Measurements from ENCODE around the gene ARRDC3. TPM values are rescaled to one million over a fixed set of nuclear protein-coding genes. Genes with fewer than 3 reads are reported as not detected.

ARRDC3 gene
- total and polyA plus RNA-seq, 9 of the 15 experiments (the other 6 are each of a cell fraction or from before 2014, with no cell fraction given): 15.3 to 58.1 (median 39.4) TPM

DNA sequence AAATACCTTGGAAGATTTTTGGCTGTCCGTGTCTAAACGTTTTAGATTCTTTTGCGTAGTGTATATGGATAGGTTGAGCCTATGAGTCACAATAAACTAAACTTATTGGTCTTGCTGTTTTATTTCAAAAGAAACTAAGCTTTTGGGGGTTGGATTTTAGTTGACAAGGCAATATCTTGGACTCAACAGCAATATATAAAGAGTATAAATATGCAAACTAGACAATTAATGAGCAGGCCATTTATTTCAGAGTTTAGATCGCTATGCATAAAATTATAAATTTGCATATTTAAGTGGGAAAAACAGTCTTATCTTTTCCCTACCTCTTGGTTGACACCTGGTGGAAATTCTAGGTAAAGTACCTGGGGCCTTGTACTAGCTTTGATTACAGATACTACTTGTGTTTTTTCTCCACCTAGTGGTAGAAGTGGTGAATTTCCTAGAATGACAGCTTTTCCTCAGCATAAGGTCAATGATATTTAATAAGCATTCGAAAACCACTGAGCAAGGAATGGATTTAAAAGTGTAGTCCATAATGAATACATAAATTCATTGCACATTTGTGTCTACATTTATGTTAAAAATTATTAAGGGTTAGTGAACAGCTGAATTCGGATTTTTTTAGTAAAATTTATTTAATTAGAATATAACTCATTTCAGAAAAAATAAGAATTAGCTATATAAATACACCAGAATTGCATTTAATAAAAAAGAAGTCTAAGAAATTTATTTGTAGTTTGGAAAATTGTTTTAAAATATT, 1.7 kb upstream of the ARRDC3 start:
- WGBS (ENCODE audit: insufficient coverage, low coverage, missing lambda C conversion rate): 0% methylated on average over 6 of the region's 6 CpGs
- Histone ChIP-seq H3K9me3 (replicated peaks; ENCODE audit: control insufficient read depth, insufficient read depth, low read depth, low read length) (no peaks in the 10 kb centered on the region; the same call in 1 of the 2 replicates), H2AFZ (ENCODE audit: low read depth, low read length) (peak overlapping the region; percentile 75), H3K9ac (ENCODE audit: insufficient read depth in 1 of 2, low read depth in 2 of 2, low read length in 2 of 2) (peak overlapping the region in 1 of 2 experiments; percentile 98; a peak in 2 of 4 replicates), H3K9me1 (ENCODE audit: control insufficient read depth, insufficient read depth, low read length) (no peaks in the 10 kb centered on the region), H3K4me2 (ENCODE audit: insufficient read depth, low read length) (peak overlapping the region; percentile 85), H3K27me3 (ENCODE audit: control insufficient read depth in 2 of 2, insufficient read depth in 2 of 2, low read length in 2 of 2) (no peaks in the 10 kb centered on the region), H3K36me3 (ENCODE audit: control insufficient read depth, insufficient read depth, low read length) (peaks cover 5% of the 10 kb centered on the region; the same call in 2 of the 3 replicates), H3K4me3 (peak overlapping the region; percentile 60), H3K27ac (ENCODE audit: extremely low read depth, low read depth, low read length) (peak overlapping the region; percentile 96; the same call in 2 of the 3 replicates), H3K79me2 (ENCODE audit: control insufficient read depth, insufficient read depth, low read length) (peaks cover 44% of the 10 kb centered on the region), H3K4me1 (replicated peaks in 1 of 2; ENCODE audit: control insufficient read depth in 2 of 2, insufficient read depth in 2 of 2, low read length in 2 of 2) (no peaks in the 10 kb centered on the region), H4K20me1 (replicated peaks; ENCODE audit: control insufficient read depth, insufficient read depth, low read length) (0 out of 2 replicates have a peak, but pooled peaks cover 3% of the 10 kb centered on the region)
- ChIA-PET POLR2A (interaction anchor here (0.6 to 4.5 kb wide), 13 partner anchors 14 to 582 kb away, joined by 3 to 47 read pairs (median 3); no protein-coding TSS in a partner anchor), CTCF (ENCODE audit: low intra/inter-chr PET ratio) (interaction anchor here (0.6 to 5.1 kb wide), 16 partner anchors 35 to 1967 kb away, joined by 3 to 104 read pairs (median 5); no protein-coding TSS in a partner anchor)
- in situ Hi-C loops (cut with MboI): loop anchor here (5.0 to 10.0 kb wide), 3 partner anchors 168 to 520 kb away; no protein-coding TSS in a partner anchor
- intact Hi-C loops (cut with micrococcal nuclease): loop anchor here (1.0 to 2.0 kb wide), 5 partner anchors 159 to 519 kb away; no protein-coding TSS in a partner anchor
- FAIRE-seq (peak; percentile 74), DNase-seq (ENCODE audit: extremely low read depth in 1 of 4, low spot score in 3 of 4) (peak; percentile 74 to 92 (median 81)), ATAC-seq (peak; percentile 1; the same call in 2 of the 3 replicates)
- BruUV-seq (replicated peaks): no TSS peak
- TF ChIP-seq HMG20A (CRISPR knock-in tag; conservative IDR thresholded peaks at IDR 0.05): no peak
- TF ChIP-seq JUNB (CRISPR knock-in tag; conservative IDR thresholded peaks at IDR 0.05): no peak
- no peak for TF ChIP-seq ZNF436 (CRISPR knock-in tag; IDR thresholded peaks at IDR 0.05)
- no peak for TF ChIP-seq ZC3H11A (IDR thresholded peaks at IDR 0.05; ENCODE audit: low read depth, low read length)
- no peak for TF ChIP-seq GTF2A2 (tag; IDR thresholded peaks at IDR 0.05)
- TF ChIP-seq XRCC3 (IDR thresholded peaks at IDR 0.05): no peak
- TF ChIP-seq SFPQ (IDR thresholded peaks at IDR 0.05; ENCODE audit: low read depth, low read length): no peak
- TF ChIP-seq UBTF (IDR thresholded peaks at IDR 0.05; ENCODE audit: borderline replicate concordance in 1 of 2, low read depth in 2 of 2, low read length in 2 of 2): no peak
- TF ChIP-seq CC2D1A (IDR thresholded peaks at IDR 0.05): peak; percentile 88
- peak; percentile 91 for TF ChIP-seq ARID2 (IDR thresholded peaks at IDR 0.05)
- no peak for TF ChIP-seq CXXC5 (CRISPR knock-in tag; IDR thresholded peaks at IDR 0.05)
- TF ChIP-seq NFRKB (IDR thresholded peaks at IDR 0.05; ENCODE audit: low read depth): no peak
- TF ChIP-seq ARHGAP35 (IDR thresholded peaks at IDR 0.05; ENCODE audit: partially characterized antibody): no peak
- TF ChIP-seq MCM5 (IDR thresholded peaks at IDR 0.05; ENCODE audit: low read depth): no peak
- no peak for TF ChIP-seq SAFB2 (IDR thresholded peaks at IDR 0.05; ENCODE audit: borderline replicate concordance, low read depth, low read length, severe bottlenecking)
